Embryonic facial prominence (tissue), 1 donor: ENCODE results near the gene PIK3C2B.

Experiments
- DNase-seq: peaks from one replicate; pipeline ENCODE4 v3.0.0-alpha.2; 2016; ENCODE audit errors: extremely low spot score

The PIK3C2B gene

GRCh38 chr1:204478172-204478899 lies 16.3 kb downstream of the PIK3C2B start:
- no peak for DNase-seq

DNA sequence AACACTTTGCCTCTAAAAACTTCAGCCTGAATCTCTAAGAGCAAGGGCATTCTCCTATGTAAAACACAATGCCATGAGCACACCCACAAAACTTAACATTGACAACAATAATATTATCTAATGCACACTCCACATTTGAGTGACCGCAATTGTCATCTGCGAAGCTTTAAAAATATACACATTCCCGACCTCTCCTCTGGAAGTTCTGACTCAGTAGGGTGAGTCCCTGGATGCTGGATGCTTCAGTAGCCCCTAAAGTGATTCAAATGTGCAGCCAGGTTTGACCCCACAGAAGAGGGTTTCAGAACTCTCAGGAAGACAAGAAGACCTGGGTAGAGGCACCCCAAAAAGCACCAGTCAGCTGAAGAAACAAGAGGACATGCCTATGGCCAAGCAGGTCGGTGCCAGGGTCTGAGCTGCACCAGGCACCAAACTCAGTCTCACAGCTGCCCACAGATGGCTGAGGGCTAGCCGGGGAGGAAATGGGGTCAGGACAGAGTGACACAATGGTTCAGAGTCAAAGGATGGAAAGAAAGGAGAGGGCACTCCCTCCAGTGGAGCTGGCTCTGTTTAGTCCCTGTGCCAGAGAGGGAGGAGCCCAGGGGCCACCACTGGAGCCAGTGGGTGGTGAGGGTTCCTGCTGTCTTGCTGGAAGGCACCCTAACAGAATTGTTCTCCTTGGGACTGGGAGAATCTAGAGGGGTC lies 17.4 kb downstream of the PIK3C2B start:
- DNase-seq, result no peak

DNA sequence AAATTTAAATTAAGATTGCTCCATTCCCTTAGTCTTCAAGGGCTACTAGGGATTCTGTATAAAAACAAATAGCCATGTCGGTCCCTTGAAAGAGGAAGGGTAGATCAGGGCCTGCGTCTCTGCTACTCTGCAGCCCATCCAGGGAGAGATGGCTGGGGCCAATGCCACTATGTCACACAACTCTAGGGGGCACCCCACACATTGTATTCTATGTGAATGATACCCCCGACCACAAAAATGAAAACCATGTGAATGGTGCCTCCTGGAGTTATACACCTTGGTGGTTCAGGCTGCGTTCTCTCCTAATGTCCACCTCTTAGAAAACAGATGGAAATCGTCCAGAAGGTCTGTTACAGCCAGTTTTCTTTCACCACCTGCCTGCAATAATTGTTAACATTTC lies 18.0 kb downstream of the PIK3C2B start:
- no peak for DNase-seq

DNA sequence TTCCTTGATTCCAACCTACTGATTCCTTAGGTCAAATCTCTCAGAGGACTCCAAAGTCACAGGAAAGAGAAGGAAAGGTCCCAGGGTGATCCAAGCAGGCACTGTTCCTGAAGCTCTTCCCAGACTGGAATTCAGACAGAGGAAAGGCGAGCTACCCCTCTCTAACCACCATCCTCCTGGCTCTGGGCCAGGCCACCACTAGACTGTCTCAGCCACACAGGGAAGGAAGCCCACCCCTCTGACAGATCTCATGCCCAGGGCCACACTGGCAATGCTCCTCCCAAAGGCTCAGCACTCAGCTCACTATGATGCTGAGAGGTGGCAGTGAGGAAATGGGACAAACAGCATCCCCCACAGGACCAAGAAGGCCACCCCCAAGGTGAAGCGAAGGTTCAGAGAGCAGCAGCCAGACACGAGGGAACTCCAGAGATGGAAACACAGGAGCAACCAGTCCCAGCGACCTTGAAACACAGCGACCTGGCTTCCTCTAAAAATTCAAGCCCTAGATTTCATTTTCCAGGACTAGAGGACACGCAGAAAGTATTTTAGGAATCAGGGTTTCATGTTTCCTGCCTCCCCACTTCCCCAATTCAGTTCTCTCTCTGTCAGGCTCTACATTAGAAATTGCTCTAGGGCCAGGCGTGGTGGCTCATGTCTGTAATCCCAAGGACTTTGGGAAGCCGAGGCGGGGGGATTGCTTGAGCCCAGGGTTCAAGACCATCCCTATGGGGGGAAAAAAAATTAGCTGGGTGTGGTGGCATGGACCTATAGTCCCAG lies 18.8 kb downstream of the PIK3C2B start:
- DNase-seq, result no peak

DNA sequence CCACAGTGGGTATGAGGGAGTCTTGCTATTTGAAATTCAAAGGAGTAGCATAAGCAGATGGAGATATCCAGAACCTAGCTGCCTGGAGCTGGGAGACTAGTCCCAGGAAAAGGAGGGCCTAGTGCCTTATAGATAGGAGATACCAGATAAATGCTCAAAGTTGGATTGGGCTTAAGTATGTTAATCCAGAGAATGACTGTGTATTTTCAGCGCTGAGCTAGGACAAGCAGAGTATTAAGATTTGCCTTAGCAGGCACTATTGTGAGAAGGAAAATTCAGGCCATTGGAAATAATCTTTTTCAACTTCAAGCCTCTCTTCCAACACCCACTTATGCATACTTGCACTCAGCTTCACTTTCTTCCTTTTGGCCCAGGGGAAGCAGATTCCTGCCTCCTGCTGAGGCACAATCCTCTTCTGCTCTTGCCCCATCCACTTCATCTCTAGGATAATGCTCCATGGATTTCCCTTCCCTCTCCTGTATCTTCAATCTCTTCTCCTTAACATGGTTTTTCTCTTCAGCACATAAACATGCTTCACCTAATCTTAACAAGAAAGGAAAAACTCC lies 21.1 kb downstream of the PIK3C2B start:
- DNase-seq, result no peak

DNA sequence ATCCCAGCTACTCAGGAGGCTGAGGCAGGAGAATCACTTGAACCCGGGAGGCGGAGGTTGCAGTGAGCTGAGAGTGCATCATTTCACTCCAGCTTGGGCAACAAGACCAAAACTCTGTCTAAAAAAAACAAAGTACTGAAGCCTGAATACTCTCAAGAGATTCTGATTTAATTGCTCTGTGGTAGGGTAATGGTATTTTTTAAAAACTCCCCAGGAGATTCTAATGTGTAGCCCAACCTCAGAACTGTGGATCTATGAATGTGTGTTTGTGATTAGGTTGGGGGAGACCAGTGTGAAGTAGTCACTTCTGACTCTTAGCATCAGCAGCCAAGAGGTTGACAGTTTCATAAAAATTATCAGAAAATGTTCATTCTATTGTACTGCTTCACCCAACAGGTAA lies 21.9 kb downstream of the PIK3C2B start:
- DNase-seq, result no peak

DNA sequence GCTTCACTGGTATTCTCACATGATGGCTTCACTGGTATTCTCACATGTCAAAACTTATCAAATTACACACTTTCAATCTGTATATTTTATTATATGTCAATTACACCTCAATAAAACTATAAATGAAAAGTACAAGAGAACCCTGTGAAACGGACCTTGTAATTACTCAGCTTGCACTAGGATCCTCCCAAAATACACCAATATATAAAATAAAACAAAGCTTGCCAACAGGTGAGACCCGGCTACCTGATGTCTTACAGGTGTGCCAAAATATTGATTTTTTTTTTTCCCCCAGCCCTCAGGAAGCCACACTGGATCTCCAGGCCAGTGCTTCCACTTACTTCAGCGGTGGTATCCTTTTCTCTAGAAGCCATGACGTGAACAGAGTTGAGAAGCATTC lies 22.9 kb downstream of the PIK3C2B start:
- no peak for DNase-seq

DNA sequence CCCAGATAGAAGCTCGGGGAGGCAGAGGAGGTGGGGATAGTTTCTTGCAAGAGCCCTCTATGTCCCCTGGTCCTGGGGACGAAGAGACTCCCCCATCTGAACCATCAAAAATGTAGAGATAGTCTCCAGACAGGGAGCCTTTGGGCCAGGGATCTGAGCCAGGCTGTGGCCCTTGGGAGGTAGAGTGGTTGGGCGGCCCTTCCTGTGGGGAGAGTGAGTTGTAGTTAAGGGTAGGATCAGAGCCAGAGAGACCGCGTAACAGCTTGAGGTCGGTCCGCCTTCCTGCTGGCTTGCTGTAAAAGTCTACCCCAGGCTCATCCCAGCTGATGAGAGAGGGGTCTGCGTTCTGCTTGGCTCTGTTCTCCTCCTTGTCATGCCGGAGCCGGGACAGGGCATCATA lies 25.3 kb downstream of the PIK3C2B start:
- DNase-seq, result no peak

DNA sequence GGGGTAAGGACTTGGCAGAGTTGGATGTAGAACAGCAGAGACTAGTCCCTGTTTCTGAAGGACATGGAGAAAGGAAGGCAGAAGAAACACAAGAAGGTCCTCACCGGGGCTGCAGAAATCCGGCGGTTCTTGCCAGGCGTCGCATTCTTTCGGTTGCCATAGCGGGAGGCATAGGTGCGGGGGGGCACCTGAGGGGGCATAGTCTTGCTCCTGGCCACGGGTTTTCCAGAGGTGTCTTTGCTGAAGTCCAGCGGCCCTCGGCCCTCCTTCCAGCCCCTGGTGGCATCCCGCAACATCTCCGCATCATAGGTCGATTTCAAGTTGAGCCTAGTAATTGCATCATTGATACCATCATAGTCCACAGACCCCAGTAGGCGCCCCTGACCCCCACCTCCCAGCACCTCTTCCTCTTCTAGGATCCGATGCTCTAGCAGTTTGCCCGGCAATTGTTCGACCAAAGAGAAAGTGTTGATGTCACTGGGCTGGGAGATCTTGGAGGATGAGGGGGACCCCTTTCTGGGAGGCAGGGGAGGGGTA lies 25.8 kb downstream of the PIK3C2B start:
- DNase-seq, result no peak

DNA sequence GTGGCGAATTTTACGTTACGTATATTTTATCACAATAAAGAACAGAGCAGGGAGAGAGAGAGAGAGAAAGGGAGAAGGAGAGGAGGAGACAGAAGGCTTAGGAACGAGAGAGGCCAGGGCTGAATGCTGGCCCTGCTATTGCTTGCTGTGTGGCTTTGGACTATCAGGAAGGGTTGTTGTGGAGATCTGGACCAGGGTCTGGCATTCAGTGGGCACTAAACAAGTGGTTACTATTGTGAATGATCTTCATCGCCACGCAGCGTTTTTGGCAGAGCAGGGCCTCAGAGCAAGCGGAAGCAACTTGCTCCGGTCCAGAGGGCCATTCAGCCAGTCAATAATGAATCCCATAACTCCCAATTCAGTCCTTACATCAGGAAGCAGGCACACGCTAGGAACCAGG lies 26.4 kb downstream of the PIK3C2B start:
- no peak for DNase-seq

DNA sequence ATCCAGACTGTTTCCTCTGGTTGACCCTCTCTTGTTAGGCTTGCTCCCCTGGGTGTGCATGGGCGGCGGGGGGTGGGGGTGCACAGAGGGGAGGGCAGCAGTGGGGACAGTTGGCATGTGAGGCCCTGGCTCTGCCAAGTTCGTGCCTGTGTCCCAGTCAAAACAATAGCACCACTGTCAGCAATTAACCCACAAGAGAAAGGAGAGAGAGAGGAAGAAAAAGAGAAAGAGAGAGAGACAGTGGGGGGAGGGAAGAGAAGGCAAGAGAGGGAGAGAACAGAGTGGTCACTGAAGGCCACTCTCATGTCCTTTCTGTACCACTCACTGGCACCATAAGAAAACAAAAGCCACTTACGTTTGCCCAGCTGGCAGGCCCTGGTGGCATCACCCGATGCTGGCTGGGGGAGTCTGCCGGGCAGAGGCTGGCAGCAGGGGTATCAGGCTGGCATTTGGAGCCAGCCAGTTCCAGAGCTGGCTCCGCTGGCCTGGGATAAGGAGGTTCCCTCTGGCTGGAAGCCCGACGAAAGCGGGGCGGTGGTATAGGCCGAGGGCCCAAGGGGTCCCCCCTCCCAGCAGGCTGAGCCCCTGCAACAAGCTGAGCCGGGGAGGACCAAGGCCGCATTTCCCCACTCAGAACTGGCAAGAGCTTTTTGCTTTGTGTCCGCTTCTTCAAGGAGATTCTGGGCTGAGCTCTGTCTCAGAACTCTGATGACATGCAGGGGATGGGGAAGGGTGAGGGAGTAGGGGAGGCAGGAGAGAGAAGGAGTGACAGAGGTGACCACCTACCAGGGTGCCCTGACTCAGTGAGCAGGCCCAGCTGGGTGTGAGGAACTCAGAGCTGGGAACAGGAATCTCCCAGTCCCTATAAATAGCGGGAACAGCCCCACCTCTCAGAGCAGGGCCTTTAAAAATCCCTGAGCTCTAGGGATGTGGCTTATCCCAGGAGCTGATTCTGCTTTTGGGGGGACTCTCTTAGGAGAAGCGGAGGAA lies 27.9 kb downstream of the PIK3C2B start:
- no peak for DNase-seq

- DNase-seq, result no peak
Observed at GRCh38 chr1:204465546-204466415, 28.8 kb downstream of the PIK3C2B start.

DNA sequence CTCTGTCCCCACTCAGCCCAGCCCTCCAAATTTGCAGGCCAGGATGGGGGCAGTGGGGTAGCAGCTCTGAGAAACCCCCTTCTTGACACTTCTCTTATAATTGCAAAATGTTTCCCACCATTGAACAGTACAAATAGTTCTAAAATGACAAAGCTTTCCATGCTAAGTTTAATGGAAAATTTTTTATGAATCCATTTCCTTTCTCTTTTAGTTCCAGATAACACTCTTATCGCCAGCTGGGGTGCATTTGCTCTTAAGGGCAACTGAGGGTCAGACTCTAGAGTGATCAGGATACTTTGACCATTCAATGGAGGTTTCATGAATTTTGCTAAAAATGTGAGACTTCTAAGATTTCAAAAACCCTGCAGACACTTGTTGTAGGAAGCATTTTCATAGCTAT lies 29.9 kb downstream of the PIK3C2B start:
- DNase-seq, result no peak

DNA sequence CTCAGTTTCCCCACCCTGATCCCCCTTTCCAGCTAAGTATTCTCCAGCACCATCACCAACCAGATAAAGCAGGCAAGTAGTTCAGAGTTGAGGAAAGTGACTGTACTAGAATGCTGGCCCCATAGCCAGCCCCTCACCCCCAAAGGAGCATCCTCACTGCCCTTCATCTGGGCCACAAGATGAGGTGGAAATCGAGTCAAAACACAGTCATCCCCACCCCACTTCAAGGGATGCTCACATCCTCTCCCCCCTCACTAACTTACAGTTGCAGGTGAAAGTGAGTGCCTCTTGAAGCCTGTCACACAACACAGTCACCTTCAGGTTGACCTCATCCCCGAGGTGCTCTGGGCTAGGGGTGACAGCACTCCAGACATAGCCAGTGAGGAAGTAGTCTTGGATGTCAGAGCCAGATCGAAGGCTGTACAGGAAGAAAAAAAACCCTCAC lies 30.4 kb downstream of the PIK3C2B start:
- DNase-seq, result no peak

DNA sequence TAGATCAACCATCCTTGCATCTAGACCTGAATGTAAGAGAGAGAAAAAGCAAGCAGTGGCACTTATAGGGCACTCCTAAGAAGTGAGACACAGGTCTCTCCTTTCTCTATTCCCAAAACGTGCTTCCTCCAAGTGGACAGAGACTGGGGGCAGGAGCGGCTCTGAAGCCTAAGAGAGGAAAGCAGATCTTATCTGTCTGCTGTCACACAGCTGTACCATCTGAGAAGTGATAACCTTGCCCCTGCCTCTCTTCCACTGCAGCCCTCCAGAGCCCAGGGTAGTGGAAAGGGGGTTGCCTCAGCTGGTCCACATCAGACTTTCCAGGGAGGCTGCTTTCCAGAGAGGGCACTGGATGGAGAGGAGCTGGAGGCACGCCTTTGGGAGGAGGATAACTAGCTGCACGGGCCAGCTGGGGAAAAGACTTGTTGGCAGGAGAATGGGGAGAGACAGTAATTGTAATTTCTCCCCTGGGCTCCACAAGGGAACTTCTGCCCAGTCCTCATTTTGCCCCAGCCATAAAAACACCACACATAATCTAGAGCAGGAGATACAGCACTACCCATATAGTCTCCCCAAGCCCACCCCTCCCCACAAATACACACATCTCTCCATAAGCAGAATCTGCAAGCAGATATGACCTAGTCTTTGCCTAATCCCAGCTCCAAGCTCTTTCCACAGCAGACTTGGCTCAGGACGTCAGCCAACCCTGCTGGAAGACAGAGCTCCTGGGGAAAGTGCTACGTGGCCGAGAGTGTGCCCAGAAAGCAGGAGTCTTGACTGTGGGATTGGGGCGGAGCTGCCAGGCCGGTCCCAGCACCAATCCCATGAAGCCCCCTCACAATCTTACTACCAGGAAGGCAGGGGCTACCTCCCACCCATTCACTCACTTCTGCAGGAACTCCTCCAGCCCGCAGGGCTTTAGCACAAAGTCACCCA lies 31.2 kb downstream of the PIK3C2B start:
- no peak for DNase-seq

DNA sequence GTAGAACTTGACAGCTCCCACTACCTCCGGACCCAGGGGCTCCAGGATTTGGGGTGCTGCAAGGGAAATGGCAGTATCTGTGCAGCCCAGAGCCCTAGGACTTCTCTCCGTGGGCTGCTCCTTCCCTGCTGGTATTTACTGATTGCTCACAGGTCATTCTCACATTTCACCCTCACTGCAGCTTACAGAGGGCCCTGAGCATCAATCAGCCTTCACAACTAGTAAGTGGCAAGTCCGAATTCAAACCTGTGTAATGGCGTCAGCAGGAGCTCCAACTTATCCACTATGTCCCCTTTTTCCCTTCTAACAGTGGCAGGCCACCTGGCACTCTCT lies 32.4 kb downstream of the PIK3C2B start:
- no peak for DNase-seq

GRCh38 chr1:204461331-204462228 lies 33.0 kb downstream of the PIK3C2B start:
- no peak for DNase-seq

DNA sequence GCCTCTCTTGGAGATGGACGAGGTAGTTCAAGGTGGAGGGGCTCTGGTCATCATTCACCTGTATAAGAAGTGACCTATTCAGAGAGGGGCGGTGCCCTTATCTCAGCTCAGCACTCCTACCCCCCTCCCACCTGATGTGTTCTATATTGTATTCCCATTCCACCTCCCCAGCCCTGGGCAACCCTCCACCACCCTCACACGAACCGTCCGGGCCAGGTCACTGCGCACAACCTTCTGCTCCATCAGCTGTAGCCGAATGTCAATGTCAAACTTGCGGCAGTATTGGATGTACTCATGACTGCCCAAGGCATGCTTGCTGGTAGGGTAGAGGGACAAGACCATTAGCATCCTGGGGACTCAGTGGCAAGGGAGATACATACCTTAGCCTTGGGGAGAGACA lies 34.3 kb downstream of the PIK3C2B start:
- DNase-seq, result no peak
